H9 (cell line): ENCODE results near the gene HIPK2. TPM values are rescaled to one million over a fixed set of nuclear protein-coding genes. Genes with fewer than 3 reads are reported as not detected.

Experiments used
- DNase-seq: peaks from one replicate; pipeline ENCODE4 v3.0.0-alpha.2; 2017
- H2AFZ ChIP-seq: one replicate; pipeline ENCODE4 v1.6.1; 2013; ENCODE audit warnings: mild to moderate bottlenecking, low read length, control low read depth, moderate library complexity
- H2AK5ac ChIP-seq: 2 replicates; pipeline ENCODE4 v1.6.1; 2013; ENCODE audit warnings: low read length, control low read depth, mixed read lengths; ENCODE audit not compliant: insufficient read length
- H2BK120ac ChIP-seq: one replicate; pipeline ENCODE4 v1.6.1; 2013; ENCODE audit warnings: low read depth, mild to moderate bottlenecking, low read length, control low read depth, inconsistent platforms; ENCODE audit not compliant: poor library complexity, severe bottlenecking
- H2BK12ac ChIP-seq: 2 replicates; pipeline ENCODE4 v1.6.1; 2013; ENCODE audit warnings: low read length, control low read depth, mixed read lengths, low read depth; ENCODE audit not compliant: insufficient read length
- H2BK15ac ChIP-seq: 2 replicates; pipeline ENCODE4 v1.6.1; 2013; ENCODE audit warnings: low read depth, low read length, control low read depth
- H2BK20ac ChIP-seq: one replicate; pipeline ENCODE4 v1.6.1; 2013; ENCODE audit warnings: low read depth, mild to moderate bottlenecking, low read length, control low read depth, inconsistent platforms; ENCODE audit not compliant: poor library complexity, severe bottlenecking
- H2BK5ac ChIP-seq: 2 replicates; pipeline ENCODE4 v1.6.1; 2013; ENCODE audit warnings: low read length, control low read depth, mixed read lengths; ENCODE audit not compliant: insufficient read length
- H3K14ac ChIP-seq: 2 replicates; pipeline ENCODE4 v1.6.1; 2013; ENCODE audit warnings: low read length, control low read depth; ENCODE audit not compliant: insufficient read depth
- H3K18ac ChIP-seq: 2 replicates; pipeline ENCODE4 v1.6.1; 2013; ENCODE audit warnings: low read depth, mild to moderate bottlenecking, mixed read lengths, low read length, control low read depth; ENCODE audit not compliant: insufficient read length
- H3K23ac ChIP-seq: 2 replicates; pipeline ENCODE4 v1.6.1; 2013; ENCODE audit warnings: low read length, control low read depth, mixed read lengths, low read depth; ENCODE audit not compliant: insufficient read length
- H3K23me2 ChIP-seq: 2 replicates; pipeline ENCODE4 v1.6.1; 2013; ENCODE audit warnings: low read depth, mild to moderate bottlenecking, mixed read lengths, low read length, control low read depth; ENCODE audit not compliant: insufficient read length, poor library complexity, severe bottlenecking
- H3K27ac ChIP-seq: 2 replicates; pipeline ENCODE4 v1.5.1; 2013; ENCODE audit warnings: low read length, control low read depth, mixed read lengths, low read depth; ENCODE audit not compliant: insufficient read length
- H3K27me3 ChIP-seq: 2 replicates; pipeline ENCODE4 v1.6.1; 2013; ENCODE audit warnings: low read length, control low read depth, inconsistent platforms; ENCODE audit not compliant: insufficient read depth
- H3K4ac ChIP-seq: 2 replicates; pipeline ENCODE4 v1.6.1; 2013; ENCODE audit warnings: low read depth, mild to moderate bottlenecking, control low read depth, inconsistent platforms, low read length, moderate library complexity
- H3K4me1 ChIP-seq: 2 replicates; pipeline ENCODE4 v1.6.1; 2013; ENCODE audit warnings: low read length, control low read depth, inconsistent platforms; ENCODE audit not compliant: insufficient read depth
- H3K4me2 ChIP-seq: 2 replicates; pipeline ENCODE4 v1.6.1; 2013; ENCODE audit warnings: low read length, control low read depth, mixed read lengths; ENCODE audit not compliant: insufficient read length, insufficient read depth
- H3K56ac ChIP-seq: 2 replicates; pipeline ENCODE4 v1.6.1; 2013; ENCODE audit warnings: low read depth, mild to moderate bottlenecking, mixed read lengths, low read length, control low read depth; ENCODE audit not compliant: insufficient read length
- H3K79me1 ChIP-seq: 2 replicates; pipeline ENCODE4 v1.6.1; 2013; ENCODE audit warnings: low read depth, mild to moderate bottlenecking, moderate library complexity, low read length, control low read depth, inconsistent platforms; ENCODE audit not compliant: insufficient read depth, poor library complexity, severe bottlenecking
- H3K79me2 ChIP-seq: 2 replicates; pipeline ENCODE4 v1.6.1; 2013; ENCODE audit warnings: low read length, control low read depth, inconsistent platforms; ENCODE audit not compliant: insufficient read depth
- H3K9ac ChIP-seq: 2 replicates; pipeline ENCODE4 v1.6.1; 2013; ENCODE audit warnings: low read length, control low read depth, mixed read lengths; ENCODE audit not compliant: insufficient read length; ENCODE audit errors: extremely low read depth
- H3K9me3 ChIP-seq: one replicate; pipeline ENCODE4 v1.6.1; 2013; ENCODE audit warnings: low read depth, low read length, inconsistent platforms; ENCODE audit not compliant: control insufficient read depth
- H3T11ph ChIP-seq: one replicate; pipeline ENCODE4 v1.6.1; 2013; ENCODE audit warnings: mild to moderate bottlenecking, low read length, control low read depth, inconsistent platforms
- H4K20me1 ChIP-seq: one replicate; pipeline ENCODE4 v1.6.1; 2013; ENCODE audit not compliant: control insufficient read depth, insufficient read length, insufficient read depth
- H4K5ac ChIP-seq: 2 replicates; pipeline ENCODE4 v1.6.1; 2013; ENCODE audit warnings: low read depth, mild to moderate bottlenecking, mixed read lengths, low read length, control low read depth; ENCODE audit not compliant: insufficient read length
- H4K8ac ChIP-seq: replicated peaks from 2 replicates; pipeline ENCODE4 v1.6.1; 2013; ENCODE audit warnings: low read length, control low read depth, mixed read lengths, low read depth; ENCODE audit not compliant: insufficient read length
- H4K91ac ChIP-seq: 2 replicates; pipeline ENCODE4 v1.6.1; 2013; ENCODE audit warnings: low read depth, mild to moderate bottlenecking, moderate library complexity, mixed read lengths, low read length, control low read depth; ENCODE audit not compliant: insufficient read length
- H3K27ac Mint-ChIP-seq, 3 experiments: 2 replicates in 2 of 3; 3 replicates in 1 of 3; pipeline ENCODE4 v1.8.0; 2020 to 2021; ENCODE audit warnings: mixed read lengths in 3 of 3, mild to moderate bottlenecking in 1 of 3, moderate library complexity in 1 of 3
- H3K27me3 Mint-ChIP-seq: 2 replicates; pipeline ENCODE4 v1.8.0; 2021; ENCODE audit warnings: low read depth, mild to moderate bottlenecking, moderate library complexity, mixed read lengths
- H3K36me3 Mint-ChIP-seq, 3 experiments: 2 replicates in 2 of 3; 3 replicates in 1 of 3; pipeline ENCODE4 v1.8.0; 2020 to 2021; ENCODE audit warnings: low read depth in 3 of 3, mixed read lengths in 3 of 3; ENCODE audit not compliant: insufficient read depth in 1 of 3
- H3K4me1 Mint-ChIP-seq, 2 experiments: 2 replicates each; pipeline ENCODE4 v1.8.0; 2020; ENCODE audit warnings: mixed read lengths in 2 of 2
- H3K4me3 Mint-ChIP-seq, 2 experiments: 2 replicates in 1 of 2; 3 replicates in 1 of 2; pipeline ENCODE4 v1.8.0; 2020 to 2021; ENCODE audit warnings: mild to moderate bottlenecking in 2 of 2, mixed read lengths in 2 of 2, moderate library complexity in 1 of 2
- H3K9me3 Mint-ChIP-seq, 2 experiments: 2 replicates in 1 of 2; 3 replicates in 1 of 2; pipeline ENCODE4 v1.8.0; 2020; ENCODE audit warnings: mild to moderate bottlenecking in 2 of 2, mixed read lengths in 2 of 2, moderate library complexity in 1 of 2
- CTCF ChIP-seq: fragments of 200-600 bp; sonication (generic); conservative IDR thresholded peaks from 3 replicates; pipeline ENCODE4 v1.8.0; 2021; ENCODE audit warnings: antibody characterized with exemption, mild to moderate bottlenecking
- WGBS: extraction: QIAGEN DNeasy Blood & Tissue Kit; methylation state at CpG from one replicate; pipeline ENCODE4 v1.1.7; 2013; ENCODE audit warnings: missing lambda C conversion rate, low lambda C conversion rate, mixed read lengths; ENCODE audit not compliant: insufficient read length; ENCODE audit errors: extremely low coverage; 5-methylcytosine and 5-hydroxymethylcytosine counted together
- total RNA-seq: library from RNA; stranded (reverse); gene quantifications from 2 replicates; pipeline ENCODE4 v1.2.1, GENCODE V29; 2021

HIPK2 gene
- total RNA-seq, 1 experiment from 2014 or later, result 21.9 TPM

GRCh38 chr7:139721821-139722220 lies 56.0 kb downstream of the HIPK2 start:
- Histone ChIP-seq H2BK120ac (no peak overlapping the region), H3T11ph (no peak overlapping the region), H4K8ac (no peak overlapping the region), H3K9ac (no peak overlapping the region), H3K79me2 (no peaks in the 10 kb centered on the region), H3K14ac (no peak overlapping the region), H3K4me1 (no peaks in the 10 kb centered on the region; the same call in 1 of the 2 replicates), H3K18ac (no peak overlapping the region), H2AK5ac (no peak overlapping the region), H3K4ac (no peak overlapping the region), H3K9me3 (no peaks in the 10 kb centered on the region), H3K23me2 (no peaks in the 10 kb centered on the region), H2AFZ (no peak overlapping the region), H2BK15ac (no peak overlapping the region), H2BK20ac (no peak overlapping the region), H3K79me1 (no peaks in the 10 kb centered on the region), H3K56ac (no peak overlapping the region), H2BK12ac (no peak overlapping the region), H3K4me2 (no peak overlapping the region), H3K27me3 (no peaks in the 10 kb centered on the region), H3K27ac (no peak overlapping the region), H4K91ac (no peak overlapping the region), H2BK5ac (no peak overlapping the region), H4K5ac (no peak overlapping the region), H3K23ac (no peak overlapping the region), H4K20me1 (no peaks in the 10 kb centered on the region)
- no peak overlapping the region for H3K27ac Mint-ChIP-seq
- no peaks in the 10 kb centered on the region for H3K9me3 Mint-ChIP-seq
- no peak for TF ChIP-seq CTCF
- H3K4me3 Mint-ChIP-seq, result no peak overlapping the region
- WGBS, result no CpG with 5 or more reads among the region's 2 CpGs
- H3K4me1 Mint-ChIP-seq, result peaks cover 17 to 20% of the 10 kb centered on the region in 2 experiments
- DNase-seq, result no peak
- peaks cover 0 to 3% (median 0%) of the 10 kb centered on the region in 3 experiments; a peak in 2 of 7 replicates for H3K36me3 Mint-ChIP-seq
- no peaks in the 10 kb centered on the region for H3K27me3 Mint-ChIP-seq
